ENCODE measurements around the gene RCOR2. TPM values are rescaled to one million over a fixed set of nuclear protein-coding genes. Genes with fewer than 3 reads are reported as not detected.

The RCOR2 gene
- total and polyA plus RNA-seq, 2 of the 4 experiments (the other 2 are of a cell fraction): 0.90 to 2.0 TPM

DNA sequence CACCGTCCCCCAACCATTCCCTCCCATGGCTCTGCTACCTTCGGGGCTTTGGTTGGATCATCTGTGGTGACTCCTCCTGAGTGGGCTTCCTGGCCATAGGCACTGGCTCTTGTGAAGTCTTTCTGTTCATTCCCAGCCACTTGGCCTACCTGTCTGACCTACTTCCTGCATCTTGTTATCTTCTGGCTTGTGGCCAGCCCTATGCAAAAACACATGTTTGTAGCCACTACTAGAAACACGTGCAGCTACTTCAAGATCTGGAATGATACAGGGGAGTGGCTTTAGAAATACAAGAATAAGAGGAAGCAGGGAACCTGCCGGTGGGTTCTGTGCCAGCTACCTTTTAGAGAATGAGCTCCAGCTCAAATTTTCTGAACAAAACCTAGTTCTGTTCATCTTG lies 20.9 kb downstream of the RCOR2 start:
- DNase-seq (no peak), ATAC-seq (ENCODE audit: low read depth) (no peak)
- Histone ChIP-seq H3K4ac (ENCODE audit: low read depth, low read length) (no peak overlapping the region), H3K27ac (ENCODE audit: insufficient read depth, low read length) (no peak overlapping the region), H3K56ac (ENCODE audit: extremely low read depth, insufficient read depth, low read length) (no peak overlapping the region), H3K23ac (ENCODE audit: low read depth, low read length) (no peak overlapping the region), H3K4me1 (ENCODE audit: control insufficient read depth, insufficient read depth, low read length) (no peaks in the 10 kb centered on the region), H4K91ac (ENCODE audit: insufficient read depth, low read depth, low read length) (no peak overlapping the region), H4K8ac (ENCODE audit: low read depth in 2 of 2, low read length in 2 of 2) (no peak overlapping the region), H4K5ac (ENCODE audit: low read depth, low read length) (no peak overlapping the region), H3K18ac (ENCODE audit: low read depth, low read length) (no peak overlapping the region), H2AK5ac (ENCODE audit: low read depth, low read length) (no peak overlapping the region), H3K79me1 (ENCODE audit: low read depth in 1 of 2, low read length in 2 of 2) (peaks cover 20 to 55% of the 10 kb centered on the region in 2 experiments), H3K14ac (replicated peaks; ENCODE audit: low read depth, low read length) (no peak overlapping the region), H3K4me3 (ENCODE audit: insufficient read depth, low read depth, low read length) (no peak overlapping the region), H2BK5ac (ENCODE audit: low read depth, low read length, poor library complexity, severe bottlenecking) (no peak overlapping the region), H3K36me3 (ENCODE audit: control insufficient read depth, insufficient read depth, low read length) (peaks cover 49% of the 10 kb centered on the region), H3K27me3 (ENCODE audit: control insufficient read depth, insufficient read depth, low read length) (no peaks in the 10 kb centered on the region), H2AK9ac (replicated peaks; ENCODE audit: low read depth, low read length, poor library complexity) (no peak overlapping the region), H2AFZ (replicated peaks; ENCODE audit: low read length, poor library complexity) (no peak overlapping the region), H4K20me1 (ENCODE audit: insufficient read depth, low read length) (peaks cover 33% of the 10 kb centered on the region), H3K9me3 (ENCODE audit: control insufficient read depth, insufficient read depth, low read length) (no peaks in the 10 kb centered on the region), H2BK120ac (ENCODE audit: low read depth, low read length) (no peak overlapping the region), H3K9ac (ENCODE audit: low read depth, low read length) (no peak overlapping the region), H3K9me1 (ENCODE audit: insufficient read depth, low read length) (peaks cover 9% of the 10 kb centered on the region; the same call in 1 of the 2 replicates), H3K4me2 (ENCODE audit: low read depth, low read length) (no peak overlapping the region), H2BK15ac (ENCODE audit: low read depth, low read length) (no peak overlapping the region), H2BK20ac (ENCODE audit: low read depth, low read length) (no peak overlapping the region)
- no TSS peak for BruUV-seq (replicated peaks)
- dilution Hi-C loops (cut with HindIII; ENCODE audit: low sequenced_read_pairs, unreplicated experiment) (no loop called here), intact Hi-C loops (cut with micrococcal nuclease) (no loop called here), in situ Hi-C loops (cut with MboI; ENCODE audit: low sequenced_read_pairs) (no loop called here)
- ChIA-PET POLR2A (ENCODE audit: unreplicated experiment) (no interaction called here), CTCF (no interaction called here)
- 100% methylated on average over 1 of the region's 4 CpGs; no CpG with 5 or more reads in 1 of the 2 experiments for WGBS, 2 experiments (ENCODE audit: extremely low coverage in 2 of 2, insufficient read length in 1 of 2)
- TF ChIP-seq, protein P1, sequence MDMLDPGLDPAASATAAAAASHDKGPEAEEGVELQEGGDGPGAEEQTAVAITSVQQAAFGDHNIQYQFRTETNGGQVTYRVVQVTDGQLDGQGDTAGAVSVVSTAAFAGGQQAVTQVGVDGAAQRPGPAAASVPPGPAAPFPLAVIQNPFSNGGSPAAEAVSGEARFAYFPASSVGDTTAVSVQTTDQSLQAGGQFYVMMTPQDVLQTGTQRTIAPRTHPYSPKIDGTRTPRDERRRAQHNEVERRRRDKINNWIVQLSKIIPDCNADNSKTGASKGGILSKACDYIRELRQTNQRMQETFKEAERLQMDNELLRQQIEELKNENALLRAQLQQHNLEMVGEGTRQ (IDR thresholded peaks at IDR 0.05; ENCODE audit: low read depth, low read length): no peak
- TF ChIP-seq RCOR1 (IDR thresholded peaks at IDR 0.05; ENCODE audit: insufficient replicate concordance, low read length) (no peak), CEBPB (IDR thresholded peaks at IDR 0.05; ENCODE audit: low read depth, low read length) (no peak), MAZ (IDR thresholded peaks at IDR 0.05; ENCODE audit: borderline replicate concordance, low read depth, low read length) (no peak), RAD21 (IDR thresholded peaks at IDR 0.05; ENCODE audit: low read length) (no peak), MAFK (IDR thresholded peaks at IDR 0.05; ENCODE audit: low read depth, low read length) (no peak)
